SK-N-SH (cell line): Measurements from ENCODE around the gene CX3CR1. TPM values are rescaled to one million over a fixed set of nuclear protein-coding genes. Genes with fewer than 3 reads are reported as not detected.

Source experiments
- CTCF ChIA-PET: fragments of 300-600, 350-600 bp; formaldehyde crosslinking; extraction: SDS; loops from one replicate; lab custom pipeline; 2021; lab: Yijun Ruan, JAX
- POLR2A ChIA-PET: fragments of 350-600 bp; sonication (Branson Sonifier 250); formaldehyde crosslinking; extraction: SDS; loops from one replicate; lab custom pipeline; 2020; ENCODE audit warnings: antibody characterized with exemption, inconsistent platforms; lab: Yijun Ruan, JAX
- DNase-seq: peaks from one replicate; pipeline ENCODE4 v3.0.0; 2012
- H2AFZ ChIP-seq: fragments of 200-600 bp; sonication (generic); 2 replicates; pipeline ENCODE4 v1.8.1; 2016; ENCODE audit warnings: antibody characterized with exemption, mild to moderate bottlenecking, low read depth
- H3F3A ChIP-seq: fragments of 200-600 bp; sonication (generic); replicated peaks from 2 replicates; pipeline ENCODE3; 2016; ENCODE audit warnings: antibody characterized with exemption, mild to moderate bottlenecking; ENCODE audit not compliant: insufficient read depth
- H3K27ac ChIP-seq, 2 experiments: fragments of 200-500 bp in 1 of 2; fragments of 200-600 bp in 1 of 2; sonication (Bioruptor generic) in 1 of 2; sonication (generic), shearing (Covaris generic) in 1 of 2; 2 replicates each; pipeline versions ENCODE4 v1.5.1 to v1.6.1; 2014 to 2016; ENCODE audit warnings: low read depth in 2 of 2, inconsistent platforms in 1 of 2, low read length in 1 of 2, mild to moderate bottlenecking in 1 of 2, mixed read lengths in 1 of 2
- H3K27me3 ChIP-seq: fragments of 200-600 bp; sonication (generic), shearing (Covaris generic); 2 replicates; pipeline ENCODE4 v1.6.1; 2016; ENCODE audit warnings: mixed run types; ENCODE audit not compliant: insufficient read depth
- H3K36me3 ChIP-seq, 2 experiments: fragments of 200-500 bp in 1 of 2; fragments of 200-600 bp in 1 of 2; sonication (Bioruptor generic) in 1 of 2; sonication (generic) in 1 of 2; replicated peaks in 1 of 2; 2 replicates each; pipeline versions ENCODE3 to v1.5.1; 2014 to 2016; ENCODE audit warnings: low read length in 1 of 2, mild to moderate bottlenecking in 1 of 2; ENCODE audit not compliant: insufficient read depth in 2 of 2, control insufficient read depth in 1 of 2
- H3K4me1 ChIP-seq, 2 experiments: fragments of 200-500 bp in 1 of 2; fragments of 200-600 bp in 1 of 2; sonication (Bioruptor generic) in 1 of 2; sonication (generic), shearing (Covaris generic) in 1 of 2; 2 replicates each; pipeline versions ENCODE4 v1.5.1 to v1.6.1; 2014 to 2016; ENCODE audit warnings: low read depth in 1 of 2, low read length in 1 of 2, mixed run types in 1 of 2; ENCODE audit not compliant: insufficient read depth in 2 of 2, control insufficient read depth in 1 of 2
- H3K4me2 ChIP-seq: fragments of 200-600 bp; sonication (generic), shearing (Covaris generic); 2 replicates; pipeline ENCODE4 v1.6.1; 2017; ENCODE audit warnings: mixed run types
- H3K4me3 ChIP-seq, 2 experiments: fragments of 200-500 bp in 1 of 2; fragments of 200-600 bp in 1 of 2; sonication (Bioruptor generic) in 1 of 2; sonication (generic), shearing (Covaris generic) in 1 of 2; 2 replicates each; pipeline versions ENCODE4 v1.5.1 to v1.8.1; 2014 to 2016; ENCODE audit warnings: low read depth in 2 of 2, inconsistent platforms in 1 of 2, low read length in 1 of 2, mild to moderate bottlenecking in 1 of 2, mixed read lengths in 1 of 2, moderate library complexity in 1 of 2
- H3K79me2 ChIP-seq: fragments of 200-600 bp; sonication (generic); 2 replicates; pipeline ENCODE4 v1.8.1; 2017; ENCODE audit warnings: mild to moderate bottlenecking; ENCODE audit not compliant: insufficient read depth
- H3K9ac ChIP-seq: fragments of 200-600 bp; sonication (generic); 2 replicates; pipeline ENCODE4 v1.6.1; 2017; ENCODE audit warnings: mixed run types
- H3K9me2 ChIP-seq: fragments of 200-600 bp; sonication (generic); 2 replicates; pipeline ENCODE4 v1.6.1; 2017; ENCODE audit warnings: mixed run types
- H3K9me3 ChIP-seq: fragments of 200-600 bp; sonication (generic); 2 replicates; pipeline ENCODE4 v1.6.1; 2017; ENCODE audit warnings: mixed run types, mild to moderate bottlenecking, moderate library complexity
- H4K20me1 ChIP-seq: fragments of 200-600 bp; sonication (generic); 2 replicates; pipeline ENCODE4 v1.6.1; 2017; ENCODE audit warnings: mild to moderate bottlenecking, mixed run types; ENCODE audit not compliant: insufficient read depth
- FOSL2 ChIP-seq: IDR thresholded peaks from 2 replicates; pipeline ENCODE4 v1.4.0; 2012; ENCODE audit warnings: low read depth, mild to moderate bottlenecking, moderate library complexity, borderline replicate concordance
- IRF3 ChIP-seq: fragments of 150-350 bp; IDR thresholded peaks from 2 replicates; pipeline ENCODE4 v1.6.1; 2016; ENCODE audit warnings: mild to moderate bottlenecking, low read depth, low read length
- JUND ChIP-seq: IDR thresholded peaks from 2 replicates; pipeline ENCODE4 v1.4.0; 2012
- MXI1 ChIP-seq: IDR thresholded peaks from 2 replicates; pipeline ENCODE4 v1.6.1; 2012; ENCODE audit warnings: mild to moderate bottlenecking, low read depth, low read length, improper control_type of control experiment
- NRF1 ChIP-seq: IDR thresholded peaks from 2 replicates; pipeline ENCODE4 v1.6.1; 2012; ENCODE audit warnings: low read depth, mild to moderate bottlenecking, low read length
- RXRA ChIP-seq: IDR thresholded peaks from 2 replicates; pipeline ENCODE4 v1.4.0; 2012; ENCODE audit warnings: low read depth, mild to moderate bottlenecking, borderline replicate concordance
- SIN3A ChIP-seq: IDR thresholded peaks from 2 replicates; pipeline ENCODE4 v1.6.1; 2012; ENCODE audit warnings: low read depth, mild to moderate bottlenecking, low read length, moderate library complexity, borderline replicate concordance
- TAF1 ChIP-seq: IDR thresholded peaks from 2 replicates; pipeline ENCODE4 v1.6.1; 2012; ENCODE audit warnings: low read depth, mild to moderate bottlenecking, low read length, moderate library complexity, borderline replicate concordance
- USF1 ChIP-seq: IDR thresholded peaks from 2 replicates; pipeline ENCODE4 v1.4.0; 2012; ENCODE audit warnings: low read depth, borderline replicate concordance
- USF2 ChIP-seq: fragments of 150-350 bp; IDR thresholded peaks from 2 replicates; pipeline ENCODE4 v1.6.1; 2017; ENCODE audit warnings: antibody characterized with exemption, low read length, low read depth, borderline replicate concordance
- WGBS: methylation state at CpG from one replicate; pipeline ENCODE4 v1.1.6; 2017; ENCODE audit warnings: low lambda C conversion rate; 5-methylcytosine and 5-hydroxymethylcytosine counted together
- polyA plus RNA-seq, 3 experiments: library from polyadenylated mRNA; depleted of rRNA; stranded (reverse); fragments of >200 nt; gene quantifications; 2 replicates each; pipeline ENCODE4 v1.2.3, GENCODE V29; 2012
- TF ChIP-seq, protein P1 (sequence below): IDR thresholded peaks from 2 replicates; pipeline ENCODE4 v1.4.0; 2012; ENCODE audit warnings: low read depth, borderline replicate concordance

Gene CX3CR1
- polyA plus RNA-seq, 1 of the 3 experiments (the other 2 are of a cell fraction), result not detected

- ChIA-PET CTCF (interaction anchor here (0.6 to 12.9 kb wide), 76 partner anchors 9 to 787 kb away, joined by 3 to 510 read pairs (median 6); partner anchors contain the start of genes CX3CR1, GORASP1, RPSA and TTC21A), POLR2A (interaction anchor here (0.9 kb wide), 1 partner anchor 161 kb away, joined by 3 read pairs; no protein-coding TSS in a partner anchor)
- H3F3A ChIP-seq, result no peaks in the 10 kb centered on the region
- H3K9ac ChIP-seq, result no peak overlapping the region
- no peak overlapping the region; the same call in 1 of the 2 replicates for H2AFZ ChIP-seq
- no peak for DNase-seq
- no peaks in the 10 kb centered on the region for H4K20me1 ChIP-seq
- H3K4me1 ChIP-seq, result no peaks in the 10 kb centered on the region
- H3K9me3 ChIP-seq, result no peaks in the 10 kb centered on the region
- no peaks in the 10 kb centered on the region for H3K36me3 ChIP-seq
- no peak overlapping the region for H3K4me3 ChIP-seq
- WGBS, result 44% methylated on average over 8 of the region's 8 CpGs
- no peak overlapping the region for H3K27ac ChIP-seq
- H3K4me2 ChIP-seq, result no peak overlapping the region
- no peaks in the 10 kb centered on the region for H3K27me3 ChIP-seq
- TF ChIP-seq SIN3A (no peak), USF1 (no peak), NRF1 (no peak), IRF3 (no peak), MXI1 (no peak), FOSL2 (no peak), TAF1 (no peak), JUND (no peak), RXRA (no peak), USF2 (no peak)
- TF ChIP-seq, protein P1, sequence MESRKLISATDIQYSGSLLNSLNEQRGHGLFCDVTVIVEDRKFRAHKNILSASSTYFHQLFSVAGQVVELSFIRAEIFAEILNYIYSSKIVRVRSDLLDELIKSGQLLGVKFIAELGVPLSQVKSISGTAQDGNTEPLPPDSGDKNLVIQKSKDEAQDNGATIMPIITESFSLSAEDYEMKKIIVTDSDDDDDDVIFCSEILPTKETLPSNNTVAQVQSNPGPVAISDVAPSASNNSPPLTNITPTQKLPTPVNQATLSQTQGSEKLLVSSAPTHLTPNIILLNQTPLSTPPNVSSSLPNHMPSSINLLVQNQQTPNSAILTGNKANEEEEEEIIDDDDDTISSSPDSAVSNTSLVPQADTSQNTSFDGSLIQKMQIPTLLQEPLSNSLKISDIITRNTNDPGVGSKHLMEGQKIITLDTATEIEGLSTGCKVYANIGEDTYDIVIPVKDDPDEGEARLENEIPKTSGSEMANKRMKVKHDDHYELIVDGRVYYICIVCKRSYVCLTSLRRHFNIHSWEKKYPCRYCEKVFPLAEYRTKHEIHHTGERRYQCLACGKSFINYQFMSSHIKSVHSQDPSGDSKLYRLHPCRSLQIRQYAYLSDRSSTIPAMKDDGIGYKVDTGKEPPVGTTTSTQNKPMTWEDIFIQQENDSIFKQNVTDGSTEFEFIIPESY, result no peak
- no peaks in the 10 kb centered on the region for H3K9me2 ChIP-seq
- H3K79me2 ChIP-seq, result no peaks in the 10 kb centered on the region
Observed at GRCh38 chr3:39287216-39288164, 7.7 kb upstream of the CX3CR1 start.
